BLaER1 (cell line): ENCODE measurements around the gene CDON.

ENCODE experiments used
- H3K27ac ChIP-seq: shearing (Covaris generic); formaldehyde crosslinking; 2 replicates; pipeline ENCODE4 v1.8.1; 2022
- H3K27me3 ChIP-seq: shearing (Covaris generic); formaldehyde crosslinking; 2 replicates; pipeline ENCODE4 v1.8.1; 2022
- H3K36me3 ChIP-seq: shearing (Covaris generic); formaldehyde crosslinking; 2 replicates; pipeline ENCODE4 v1.8.1; 2022
- H3K4me1 ChIP-seq: shearing (Covaris generic); formaldehyde crosslinking; 2 replicates; pipeline ENCODE4 v1.8.1; 2022
- H3K4me2 ChIP-seq: shearing (Covaris generic); formaldehyde crosslinking; 2 replicates; pipeline ENCODE4 v1.8.1; 2022
- H3K4me3 ChIP-seq: shearing (Covaris generic); formaldehyde crosslinking; 2 replicates; pipeline ENCODE4 v1.8.1; 2022
- H3K9ac ChIP-seq: shearing (Covaris generic); formaldehyde crosslinking; 2 replicates; pipeline ENCODE4 v1.8.1; 2022
- H3K9me3 ChIP-seq: shearing (Covaris generic); formaldehyde crosslinking; 2 replicates; pipeline ENCODE4 v1.8.1; 2022
- H4K20me1 ChIP-seq: shearing (Covaris generic); formaldehyde crosslinking; 2 replicates; pipeline ENCODE4 v1.8.1; 2022
- Cebpa-rat ChIP-seq: shearing (Covaris generic); IDR thresholded peaks from 2 replicates; pipeline ENCODE4 v1.8.1; 2022

CDON gene

GRCh38 chr11:126061707-126062678 is 673 bp downstream of the CDON start:
- peaks cover 13% of the 10 kb centered on the region for H3K4me1 ChIP-seq
- no peak for TF ChIP-seq Cebpa-rat

GRCh38 chr11:126060757-126061171 is 1.9 kb downstream of the CDON start:
- Histone ChIP-seq H3K4me3 (no peak overlapping the region), H3K36me3 (no peaks in the 10 kb centered on the region), H3K4me1 (peaks cover 13% of the 10 kb centered on the region), H3K9me3 (no peaks in the 10 kb centered on the region), H3K27ac (no peak overlapping the region), H3K9ac (no peak overlapping the region), H4K20me1 (no peaks in the 10 kb centered on the region; the same call in 1 of the 2 replicates), H3K4me2 (no peak overlapping the region), H3K27me3 (peaks cover 23% of the 10 kb centered on the region)
- no peak for TF ChIP-seq Cebpa-rat

More at GRCh38 chr11:126061707-126062678, 673 bp downstream of the CDON start:
- H3K27me3 ChIP-seq: peaks cover 23% of the 10 kb centered on the region
- H3K4me3 ChIP-seq: peak overlapping the region; percentile 75
- peak overlapping the region; percentile 99 for H3K9ac ChIP-seq
- H3K36me3 ChIP-seq: no peaks in the 10 kb centered on the region
- H3K9me3 ChIP-seq: no peaks in the 10 kb centered on the region
- H3K4me2 ChIP-seq: peak overlapping the region; percentile 99
- H3K27ac ChIP-seq: no peak overlapping the region
- no peaks in the 10 kb centered on the region; the same call in 1 of the 2 replicates for H4K20me1 ChIP-seq

GRCh38 chr11:126059238-126059781 is 3.4 kb downstream of the CDON start:
- H3K27me3 ChIP-seq: peaks cover 23% of the 10 kb centered on the region
- H3K36me3 ChIP-seq: no peaks in the 10 kb centered on the region
- H3K27ac ChIP-seq: no peak overlapping the region
- TF ChIP-seq Cebpa-rat: no peak
- peaks cover 13% of the 10 kb centered on the region for H3K4me1 ChIP-seq
- H3K4me3 ChIP-seq: no peak overlapping the region
- H3K4me2 ChIP-seq: no peak overlapping the region
- no peaks in the 10 kb centered on the region for H3K9me3 ChIP-seq
- H3K9ac ChIP-seq: no peak overlapping the region
- no peaks in the 10 kb centered on the region; the same call in 1 of the 2 replicates for H4K20me1 ChIP-seq

GRCh38 chr11:126058105-126058874 is 4.4 kb downstream of the CDON start:
- peaks cover 23% of the 10 kb centered on the region for H3K27me3 ChIP-seq
- H3K4me1 ChIP-seq: peaks cover 8% of the 10 kb centered on the region
- H3K36me3 ChIP-seq: no peaks in the 10 kb centered on the region
- H3K9me3 ChIP-seq: no peaks in the 10 kb centered on the region
- H4K20me1 ChIP-seq: no peaks in the 10 kb centered on the region; the same call in 1 of the 2 replicates
- no peak overlapping the region for H3K4me3 ChIP-seq
- no peak overlapping the region for H3K27ac ChIP-seq
- H3K4me2 ChIP-seq: no peak overlapping the region
- TF ChIP-seq Cebpa-rat: no peak
- H3K9ac ChIP-seq: no peak overlapping the region

- Histone ChIP-seq H3K27me3 (no peaks in the 10 kb centered on the region; the same call in 1 of the 2 replicates), H3K4me2 (no peak overlapping the region), H3K36me3 (no peaks in the 10 kb centered on the region), H3K4me3 (no peak overlapping the region), H3K9ac (no peak overlapping the region), H4K20me1 (no peaks in the 10 kb centered on the region), H3K9me3 (no peaks in the 10 kb centered on the region), H3K4me1 (no peaks in the 10 kb centered on the region), H3K27ac (no peak overlapping the region)
- no peak for TF ChIP-seq Cebpa-rat
These were observed 7.8 kb downstream of the CDON start for GRCh38 chr11:126054882-126055281.

GRCh38 chr11:126054408-126054807 is 8.3 kb downstream of the CDON start:
- no peak overlapping the region for H3K27ac ChIP-seq
- no peaks in the 10 kb centered on the region for H4K20me1 ChIP-seq
- no peak overlapping the region for H3K9ac ChIP-seq
- H3K36me3 ChIP-seq: no peaks in the 10 kb centered on the region
- no peak for TF ChIP-seq Cebpa-rat
- H3K4me1 ChIP-seq: no peaks in the 10 kb centered on the region
- no peaks in the 10 kb centered on the region for H3K27me3 ChIP-seq
- H3K4me2 ChIP-seq: no peak overlapping the region
- H3K9me3 ChIP-seq: no peaks in the 10 kb centered on the region
- H3K4me3 ChIP-seq: no peak overlapping the region

GRCh38 chr11:126053415-126054286 is 9.0 kb downstream of the CDON start:
- H3K27ac ChIP-seq: no peak overlapping the region
- H3K4me2 ChIP-seq: no peak overlapping the region
- no peak for TF ChIP-seq Cebpa-rat
- H3K27me3 ChIP-seq: no peaks in the 10 kb centered on the region
- no peaks in the 10 kb centered on the region for H3K36me3 ChIP-seq
- H3K4me1 ChIP-seq: no peaks in the 10 kb centered on the region
- H3K4me3 ChIP-seq: no peak overlapping the region
- no peaks in the 10 kb centered on the region for H3K9me3 ChIP-seq
- no peaks in the 10 kb centered on the region for H4K20me1 ChIP-seq
- H3K9ac ChIP-seq: no peak overlapping the region

GRCh38 chr11:126051117-126051516 is 11.5 kb downstream of the CDON start:
- Histone ChIP-seq H4K20me1 (no peaks in the 10 kb centered on the region), H3K27me3 (no peaks in the 10 kb centered on the region), H3K36me3 (no peaks in the 10 kb centered on the region), H3K4me2 (no peak overlapping the region), H3K4me1 (no peaks in the 10 kb centered on the region), H3K27ac (no peak overlapping the region), H3K4me3 (no peak overlapping the region), H3K9ac (no peak overlapping the region), H3K9me3 (no peaks in the 10 kb centered on the region)
- no peak for TF ChIP-seq Cebpa-rat

- H3K27me3 ChIP-seq: no peaks in the 10 kb centered on the region
- no peaks in the 10 kb centered on the region for H3K4me1 ChIP-seq
- no peak overlapping the region for H3K4me3 ChIP-seq
- H3K36me3 ChIP-seq: no peaks in the 10 kb centered on the region
- H3K9ac ChIP-seq: no peak overlapping the region
- H3K27ac ChIP-seq: no peak overlapping the region
- no peaks in the 10 kb centered on the region for H4K20me1 ChIP-seq
- no peak for TF ChIP-seq Cebpa-rat
- H3K4me2 ChIP-seq: no peak overlapping the region
- H3K9me3 ChIP-seq: no peaks in the 10 kb centered on the region
These were observed 13.5 kb downstream of the CDON start for GRCh38 chr11:126049159-126049558.
